ENCODE measurements around the gene RPA1.
"Not testable (repeated sequence)": the region's sequence is repeated elsewhere in the genome, so short reads cannot be mapped to it uniquely, and the experiment has no call there.

The RPA1 gene

GRCh38 chr17:1829592-1830257 is at the start of gene RPA1, which contains the start of gene SMYD4:
Gene RPA1, plus strand, starts transcription at chr17:1830005. Its CDS starts 89 bp downstream, at chr17:1830094.
Gene SMYD4, minus strand, starts transcription at chr17:1829902. Its CDS starts 1,908 bp downstream, at chr17:1827994.
- DNase-seq, result peak; percentile 83 to 88

GRCh38 chr17:1782171-1782567 is 47.6 kb upstream of the RPA1 start:
- DNase-seq, result no peak

- DNase-seq, result no peak
These were observed 46.5 kb upstream of the RPA1 start for GRCh38 chr17:1783271-1783670.

GRCh38 chr17:1783834-1784611 is 45.8 kb upstream of the RPA1 start:
- peak; percentile 27 to 67 for DNase-seq

GRCh38 chr17:1785930-1786329 is 43.9 kb upstream of the RPA1 start:
- DNase-seq, result no peak

GRCh38 chr17:1786708-1787107 is 43.1 kb upstream of the RPA1 start:
- no peak for DNase-seq

GRCh38 chr17:1787301-1787902 is 42.4 kb upstream of the RPA1 start:
- DNase-seq, result no peak

GRCh38 chr17:1789936-1790335 is 39.9 kb upstream of the RPA1 start:
- no peak for DNase-seq

- no peak for DNase-seq
These were observed 37.0 kb upstream of the RPA1 start for GRCh38 chr17:1792495-1793446.

GRCh38 chr17:1793447-1793806 is 36.4 kb upstream of the RPA1 start:
- no peak for DNase-seq

GRCh38 chr17:1796800-1797199 is 33.0 kb upstream of the RPA1 start:
- DNase-seq, result no peak

GRCh38 chr17:1797323-1797722 is 32.5 kb upstream of the RPA1 start:
- DNase-seq, result no peak

- DNase-seq, result not testable (repeated sequence)
These were observed 32.0 kb upstream of the RPA1 start for GRCh38 chr17:1797846-1798245.

- DNase-seq, result no peak
These were observed 29.6 kb upstream of the RPA1 start for GRCh38 chr17:1800240-1800639.

GRCh38 chr17:1800712-1801111 is 29.1 kb upstream of the RPA1 start:
- no peak for DNase-seq

GRCh38 chr17:1802429-1802828 is 27.4 kb upstream of the RPA1 start:
- no peak for DNase-seq

GRCh38 chr17:1803280-1803679 is 26.5 kb upstream of the RPA1 start:
- no peak for DNase-seq

- DNase-seq, result no peak
These were observed 21.9 kb upstream of the RPA1 start for GRCh38 chr17:1807890-1808289.

- DNase-seq, result no peak
These were observed 21.2 kb upstream of the RPA1 start for GRCh38 chr17:1808644-1809043.

GRCh38 chr17:1809815-1810214 is 20.0 kb upstream of the RPA1 start:
- not testable (repeated sequence) for DNase-seq

GRCh38 chr17:1810450-1811103 is 19.2 kb upstream of the RPA1 start:
- DNase-seq, result no peak

GRCh38 chr17:1813088-1813487 is 16.7 kb upstream of the RPA1 start:
- DNase-seq, result no peak

All from CD4-positive, alpha-beta T cell treated with Interleukin-4 for 1 hour (primary cell).